ENCODE results near the gene FAM20B.
"Not testable (repeated sequence)": the region's sequence is repeated elsewhere in the genome, so short reads cannot be mapped to it uniquely, and the experiment has no call there.

FAM20B gene

GRCh38 chr1:179025125-179025974 lies at the start of gene FAM20B:
TSS of gene FAM20B (plus strand) at chr1:179025894. CDS start at chr1:179043848, 17,954 bp downstream.
- DNase-seq: peak; percentile 82

- DNase-seq: no peak
These were observed 49.2 kb upstream of the FAM20B start for GRCh38 chr1:178976541-178976940.

GRCh38 chr1:178986204-178986603 lies 39.5 kb upstream of the FAM20B start:
- DNase-seq: no peak

- not testable (repeated sequence) for DNase-seq
These were observed 37.5 kb upstream of the FAM20B start for GRCh38 chr1:178988198-178988597.

GRCh38 chr1:178993559-178993958 lies 32.1 kb upstream of the FAM20B start:
- DNase-seq: no peak

- no peak for DNase-seq
These were observed 28.3 kb upstream of the FAM20B start for GRCh38 chr1:178997428-178997827.

- DNase-seq: no peak
These were observed 27.4 kb upstream of the FAM20B start for GRCh38 chr1:178998295-178998694.

GRCh38 chr1:178999061-178999460 lies 26.6 kb upstream of the FAM20B start:
- DNase-seq: no peak

- no peak for DNase-seq
These were observed 24.2 kb upstream of the FAM20B start for GRCh38 chr1:179001451-179001850.

GRCh38 chr1:179002064-179002463 lies 23.6 kb upstream of the FAM20B start:
- not testable (repeated sequence) for DNase-seq

- DNase-seq: peak; percentile 61
These were observed 22.9 kb upstream of the FAM20B start for GRCh38 chr1:179002552-179003345.

- no peak for DNase-seq
These were observed 22.1 kb upstream of the FAM20B start for GRCh38 chr1:179003512-179004066.

- no peak for DNase-seq
These were observed 18.5 kb upstream of the FAM20B start for GRCh38 chr1:179007233-179007632.

- no peak for DNase-seq
These were observed 15.0 kb upstream of the FAM20B start for GRCh38 chr1:179010671-179011070.

- no peak for DNase-seq
These were observed 13.7 kb upstream of the FAM20B start for GRCh38 chr1:179012038-179012437.

GRCh38 chr1:179014123-179014522 lies 11.6 kb upstream of the FAM20B start:
- no peak for DNase-seq

- no peak for DNase-seq
These were observed 10.3 kb upstream of the FAM20B start for GRCh38 chr1:179015396-179015795.

GRCh38 chr1:179016706-179017382 lies 8.8 kb upstream of the FAM20B start:
- no peak for DNase-seq

- DNase-seq: no peak
These were observed 8.0 kb upstream of the FAM20B start for GRCh38 chr1:179017383-179018326.

- no peak for DNase-seq
These were observed 3.8 kb upstream of the FAM20B start for GRCh38 chr1:179021873-179022272.

- no peak for DNase-seq
These were observed 1.6 kb upstream of the FAM20B start for GRCh38 chr1:179023946-179024650.

Data from NCI-H1694 (cell line).